ENCODE results near the gene ADGRL3.
"Not testable (repeated sequence)": the region's sequence is repeated elsewhere in the genome, so short reads cannot be mapped to it uniquely, and the experiment has no call there.

The ADGRL3 gene

GRCh38 chr4:61665649-61666048 lies 465.5 kb downstream of the ADGRL3 start:
- DNase-seq: no peak

- DNase-seq: no peak
These were observed 466.1 kb downstream of the ADGRL3 start for GRCh38 chr4:61666244-61666643.

DNA sequence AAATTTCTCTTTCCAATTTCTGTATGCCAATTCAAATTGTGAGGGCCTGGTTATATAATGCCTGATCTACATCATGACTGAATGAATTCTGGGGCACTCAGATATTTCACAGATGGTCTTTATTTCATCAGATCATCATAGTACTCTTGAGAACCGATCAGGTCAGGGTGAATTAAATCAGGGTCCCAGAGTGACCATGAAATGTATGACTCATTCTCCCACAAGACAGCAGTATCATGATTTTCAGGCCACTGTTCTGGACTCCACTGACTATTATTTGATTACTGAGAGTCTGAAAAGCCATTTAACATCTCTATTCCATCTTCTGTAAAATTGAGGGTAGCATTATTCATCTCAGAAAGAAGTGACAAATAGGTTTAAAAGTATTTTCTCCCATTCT lies 471.5 kb downstream of the ADGRL3 start:
- no peak for DNase-seq

DNA sequence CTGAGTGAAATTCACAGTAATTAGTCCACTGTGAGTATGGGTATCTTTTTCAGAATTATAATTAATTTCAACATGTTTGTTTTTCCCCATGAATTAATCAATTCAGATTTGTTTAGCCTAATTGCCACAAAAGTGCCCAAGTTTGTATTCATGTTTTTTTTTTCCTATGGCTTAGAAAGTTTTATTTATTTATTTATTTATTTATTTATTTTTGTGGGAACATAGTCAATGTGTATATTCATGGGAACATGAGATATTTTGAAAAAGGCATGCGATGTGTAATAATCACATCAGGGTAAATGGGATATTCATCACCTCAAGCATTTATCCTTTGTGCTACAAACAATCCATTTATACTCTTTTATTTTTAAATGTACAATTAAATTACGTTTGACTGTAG lies 475.3 kb downstream of the ADGRL3 start:
- DNase-seq: no peak

- DNase-seq: no peak
These were observed 478.2 kb downstream of the ADGRL3 start for GRCh38 chr4:61678297-61678696.

GRCh38 chr4:61693520-61693919 lies 493.4 kb downstream of the ADGRL3 start:
- no peak for DNase-seq

GRCh38 chr4:61714387-61714911 lies 514.3 kb downstream of the ADGRL3 start:
- DNase-seq: no peak

DNA sequence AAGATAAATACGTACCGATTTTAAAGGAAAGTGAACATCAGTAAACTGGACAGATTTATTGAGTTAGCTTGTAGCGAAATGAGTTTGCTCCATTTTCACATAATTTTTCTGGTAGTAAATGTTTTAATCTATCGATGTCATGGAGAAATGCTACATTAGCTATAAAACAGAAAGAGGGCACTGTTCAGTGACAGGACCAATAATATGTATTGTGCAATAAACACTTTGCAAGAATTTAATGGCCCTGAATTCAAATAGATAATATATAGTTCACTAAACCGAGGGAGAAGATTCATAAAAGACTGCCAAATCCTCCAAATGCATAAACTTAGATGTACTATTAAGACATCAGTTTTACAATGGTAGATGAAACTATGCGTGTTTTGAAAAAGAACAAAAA lies 516.3 kb downstream of the ADGRL3 start:
- no peak for DNase-seq

DNA sequence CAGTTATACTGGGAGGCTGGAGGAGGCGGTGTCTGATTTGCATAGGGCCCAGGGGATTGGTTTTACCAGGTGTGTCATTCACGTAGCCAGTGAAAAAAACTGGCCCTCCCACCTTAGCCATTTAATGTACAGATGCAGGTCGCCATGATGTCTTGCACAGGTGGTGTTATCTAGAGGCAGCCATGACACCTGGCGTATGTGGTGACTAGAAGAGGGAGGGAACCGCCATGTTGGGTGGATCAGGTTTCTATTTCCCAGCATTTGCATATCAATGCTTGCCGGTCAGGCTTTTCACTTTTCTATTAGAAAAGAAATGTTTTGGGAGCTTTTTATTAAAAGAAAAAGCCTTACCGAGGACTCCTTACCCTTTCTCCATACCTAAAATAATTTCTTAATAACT lies 523.4 kb downstream of the ADGRL3 start:
- DNase-seq: no peak

DNA sequence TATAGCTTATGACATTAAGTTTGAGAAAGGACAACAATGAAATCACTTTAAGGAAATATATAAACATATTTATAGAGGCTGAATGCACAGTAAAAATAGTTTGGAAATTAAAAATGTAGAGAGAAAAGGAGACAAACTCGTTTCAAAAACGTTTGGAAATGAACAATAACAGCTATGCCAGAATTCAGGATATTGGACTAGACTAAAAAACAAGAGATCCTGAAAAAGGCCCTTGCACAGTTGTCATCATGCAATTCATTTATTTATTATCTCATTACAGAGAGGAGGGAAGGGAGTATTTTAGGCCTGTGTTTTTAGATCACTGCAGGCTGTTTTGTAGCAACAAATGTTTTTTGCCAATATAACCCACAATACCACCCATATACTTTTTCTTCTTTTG lies 527.2 kb downstream of the ADGRL3 start:
- no peak for DNase-seq

- DNase-seq: no peak
These were observed 534.3 kb downstream of the ADGRL3 start for GRCh38 chr4:61734409-61734808.

DNA sequence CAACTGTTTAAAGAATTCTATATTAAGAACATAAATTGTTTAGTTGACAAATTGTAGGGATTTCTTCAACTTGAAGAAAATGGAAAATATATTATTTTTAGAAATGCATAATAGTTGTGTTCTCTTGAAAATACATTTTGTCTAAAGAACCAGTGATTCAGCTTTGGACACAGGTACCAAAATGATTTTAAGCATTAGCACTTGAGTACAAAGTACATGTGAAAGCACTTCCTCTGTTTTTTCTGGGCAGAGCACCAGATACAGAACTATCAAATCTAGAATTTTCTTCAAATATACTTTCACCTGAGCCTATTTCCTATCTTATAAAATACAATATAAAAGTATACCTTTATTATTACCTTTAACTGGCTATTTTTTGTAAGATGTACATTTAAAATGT lies 539.8 kb downstream of the ADGRL3 start:
- DNase-seq: no peak

- DNase-seq: no peak
These were observed 540.8 kb downstream of the ADGRL3 start for GRCh38 chr4:61740886-61741285.

DNA sequence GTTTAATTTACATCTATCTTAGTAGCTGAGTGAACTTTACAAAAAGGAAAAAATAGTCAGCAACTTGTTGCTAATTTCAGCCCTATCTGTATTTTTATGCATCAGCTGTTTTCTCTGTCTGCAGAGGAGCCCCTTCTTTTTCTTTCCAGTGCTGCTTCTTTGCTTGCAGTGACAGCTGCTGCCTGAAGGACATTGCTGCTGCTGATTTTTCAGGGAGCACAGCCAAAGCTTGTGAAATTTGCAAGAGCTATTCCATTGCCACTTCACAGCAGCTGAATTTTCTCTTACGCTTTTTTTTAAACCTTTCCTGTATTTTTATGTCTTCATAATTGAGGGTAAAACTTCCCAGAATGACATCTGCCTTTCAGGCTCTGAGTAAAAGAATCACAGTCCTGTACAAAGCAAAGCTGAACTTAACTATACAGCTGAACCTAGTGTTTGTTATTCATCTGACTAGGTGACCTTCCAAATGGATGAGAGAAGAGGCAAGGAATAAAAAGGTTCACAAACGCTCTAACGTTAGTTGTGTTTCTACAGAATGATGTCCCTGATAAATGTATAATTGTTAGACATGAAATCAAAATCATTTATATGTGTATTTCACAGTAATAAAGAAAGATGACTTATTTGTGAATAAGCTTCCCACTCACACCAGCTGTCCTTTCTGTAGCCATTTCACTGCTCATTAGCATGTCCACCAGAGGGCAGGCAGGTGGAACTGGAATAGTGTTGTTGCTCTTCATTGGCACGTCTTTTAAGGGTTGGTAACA lies 541.4 kb downstream of the ADGRL3 start:
- no peak for DNase-seq

GRCh38 chr4:61750810-61751209 lies 550.7 kb downstream of the ADGRL3 start:
- DNase-seq: no peak

- DNase-seq: no peak
These were observed 552.5 kb downstream of the ADGRL3 start for GRCh38 chr4:61752617-61753016.

- DNase-seq: no peak
These were observed 553.6 kb downstream of the ADGRL3 start for GRCh38 chr4:61753739-61754138.

- DNase-seq: not testable (repeated sequence)
These were observed 556.8 kb downstream of the ADGRL3 start for GRCh38 chr4:61756937-61757336.

DNA sequence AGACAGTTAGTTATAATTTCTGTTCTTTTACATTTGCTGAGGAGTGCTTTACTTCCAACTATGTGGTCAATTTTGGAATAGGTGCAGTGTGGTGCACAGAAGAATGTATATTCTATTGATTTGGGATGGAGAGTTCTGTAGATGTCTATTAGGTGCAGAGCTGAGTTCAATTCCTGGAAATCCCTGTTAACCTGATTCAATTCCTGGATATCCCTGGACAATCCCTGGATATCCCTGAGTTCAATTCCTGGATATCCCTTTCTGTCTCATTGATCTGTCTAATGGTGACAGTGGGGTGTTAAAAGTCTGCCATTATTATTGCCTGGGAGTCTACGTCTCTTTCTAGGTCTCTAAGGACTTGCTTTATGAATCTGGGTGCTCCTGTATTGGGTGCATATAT lies 557.9 kb downstream of the ADGRL3 start:
- not testable (repeated sequence) for DNase-seq

GRCh38 chr4:61758596-61758995 lies 558.5 kb downstream of the ADGRL3 start:
- DNase-seq: not testable (repeated sequence)

- DNase-seq: not testable (repeated sequence)
These were observed 559.1 kb downstream of the ADGRL3 start for GRCh38 chr4:61759245-61759644.

GRCh38 chr4:61759885-61760284 lies 559.8 kb downstream of the ADGRL3 start:
- not testable (repeated sequence) for DNase-seq

- DNase-seq: no peak
These were observed 560.7 kb downstream of the ADGRL3 start for GRCh38 chr4:61760820-61761219.

DNA sequence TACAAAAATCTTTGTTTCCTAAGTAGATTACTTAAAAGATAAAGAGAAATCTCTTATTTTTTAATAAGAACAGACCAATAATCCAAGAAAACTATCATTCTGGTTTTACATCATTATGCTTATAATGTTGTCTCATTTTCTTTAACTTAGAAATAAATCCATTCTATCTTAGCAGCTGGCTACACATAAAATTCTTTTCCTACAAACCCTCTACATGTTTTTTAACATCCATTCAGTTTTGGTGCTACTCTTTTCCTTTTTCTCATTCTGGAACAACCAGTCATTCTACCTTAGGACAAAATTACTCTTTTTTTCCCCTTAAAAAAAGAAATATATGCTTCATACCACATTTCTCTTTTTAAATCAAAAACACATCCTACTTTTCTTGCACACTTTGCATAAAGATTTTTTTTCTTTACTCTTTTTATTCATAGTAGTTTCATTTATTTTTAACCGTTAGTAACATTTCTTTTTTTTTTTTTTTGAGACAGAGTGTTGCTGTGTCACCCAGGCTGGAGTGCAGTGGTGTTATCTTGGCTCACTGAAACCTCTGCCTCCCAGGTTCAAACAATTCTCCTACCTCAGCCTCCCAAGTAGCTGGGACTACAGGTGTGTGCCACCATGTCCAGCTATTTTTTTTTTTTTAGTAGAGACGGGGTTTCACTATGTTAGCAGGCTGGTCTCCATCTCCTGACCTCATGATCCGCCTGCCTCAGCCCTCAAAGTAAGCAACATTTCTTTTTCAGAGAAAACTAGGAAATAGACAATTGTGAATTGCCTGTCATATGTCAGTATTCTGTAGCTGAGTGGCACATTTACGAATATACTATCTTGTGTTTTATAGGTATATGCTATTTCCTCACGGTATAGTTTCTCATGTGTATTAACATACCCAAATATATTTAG lies 562.8 kb downstream of the ADGRL3 start:
- DNase-seq: no peak

Data from DMS79 treated with DMSO at 0.1 percent for 48 hours (cell line).